HEK293 (cell line): ENCODE data around the gene HPCAL1.

ENCODE experiments used
- ZNF24 ChIP-seq: fragments of 450-650 bp; formaldehyde crosslinking; IDR thresholded peaks from 2 replicates; pipeline ENCODE4 v1.5.1; 2016; ENCODE audit warnings: missing biosample characterization, missing genetic modification characterization
- ZNF274 ChIP-seq, 2 experiments: fragments of 200-500 bp in 1 of 2; fragments of 450-650 bp in 1 of 2; sonication (Bioruptor generic) in 1 of 2; formaldehyde crosslinking in 1 of 2; IDR thresholded peaks; 2 replicates each; pipeline versions ENCODE4 v1.5.1 to v1.6.1; 2014 to 2016; ENCODE audit warnings: borderline replicate concordance in 1 of 2, inconsistent platforms in 1 of 2, low read length in 1 of 2, missing biosample characterization in 1 of 2, missing genetic modification characterization in 1 of 2
- ZNF416 ChIP-seq: fragments of 450-650 bp; formaldehyde crosslinking; IDR thresholded peaks from 2 replicates; pipeline ENCODE4 v1.5.1; 2016; ENCODE audit warnings: missing biosample characterization, missing genetic modification characterization
- TF ChIP-seq, protein P1 (sequence below): fragments of 450-650 bp; formaldehyde crosslinking; IDR thresholded peaks from 2 replicates; pipeline ENCODE4 v1.5.1; 2016; ENCODE audit warnings: missing biosample characterization, missing genetic modification characterization
- TF ChIP-seq, protein P2 (sequence below): IDR thresholded peaks from 2 replicates; pipeline ENCODE4 v1.6.1; 2011; ENCODE audit warnings: mild to moderate bottlenecking, low read depth, low read length, borderline replicate concordance

- TF ChIP-seq ZNF274 (IDR thresholded peaks at IDR 0.05; ENCODE audit: low read length) (no peak), ZNF274 (tag by site-specific recombination; IDR thresholded peaks at IDR 0.05; ENCODE audit: borderline replicate concordance) (no peak), ZNF416 (tag by site-specific recombination) (no peak), ZNF24 (tag by site-specific recombination) (no peak)
- TF ChIP-seq, protein P1, sequence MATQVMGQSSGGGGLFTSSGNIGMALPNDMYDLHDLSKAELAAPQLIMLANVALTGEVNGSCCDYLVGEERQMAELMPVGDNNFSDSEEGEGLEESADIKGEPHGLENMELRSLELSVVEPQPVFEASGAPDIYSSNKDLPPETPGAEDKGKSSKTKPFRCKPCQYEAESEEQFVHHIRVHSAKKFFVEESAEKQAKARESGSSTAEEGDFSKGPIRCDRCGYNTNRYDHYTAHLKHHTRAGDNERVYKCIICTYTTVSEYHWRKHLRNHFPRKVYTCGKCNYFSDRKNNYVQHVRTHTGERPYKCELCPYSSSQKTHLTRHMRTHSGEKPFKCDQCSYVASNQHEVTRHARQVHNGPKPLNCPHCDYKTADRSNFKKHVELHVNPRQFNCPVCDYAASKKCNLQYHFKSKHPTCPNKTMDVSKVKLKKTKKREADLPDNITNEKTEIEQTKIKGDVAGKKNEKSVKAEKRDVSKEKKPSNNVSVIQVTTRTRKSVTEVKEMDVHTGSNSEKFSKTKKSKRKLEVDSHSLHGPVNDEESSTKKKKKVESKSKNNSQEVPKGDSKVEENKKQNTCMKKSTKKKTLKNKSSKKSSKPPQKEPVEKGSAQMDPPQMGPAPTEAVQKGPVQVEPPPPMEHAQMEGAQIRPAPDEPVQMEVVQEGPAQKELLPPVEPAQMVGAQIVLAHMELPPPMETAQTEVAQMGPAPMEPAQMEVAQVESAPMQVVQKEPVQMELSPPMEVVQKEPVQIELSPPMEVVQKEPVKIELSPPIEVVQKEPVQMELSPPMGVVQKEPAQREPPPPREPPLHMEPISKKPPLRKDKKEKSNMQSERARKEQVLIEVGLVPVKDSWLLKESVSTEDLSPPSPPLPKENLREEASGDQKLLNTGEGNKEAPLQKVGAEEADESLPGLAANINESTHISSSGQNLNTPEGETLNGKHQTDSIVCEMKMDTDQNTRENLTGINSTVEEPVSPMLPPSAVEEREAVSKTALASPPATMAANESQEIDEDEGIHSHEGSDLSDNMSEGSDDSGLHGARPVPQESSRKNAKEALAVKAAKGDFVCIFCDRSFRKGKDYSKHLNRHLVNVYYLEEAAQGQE (tag by site-specific recombination), result no peak
- TF ChIP-seq, protein P2, sequence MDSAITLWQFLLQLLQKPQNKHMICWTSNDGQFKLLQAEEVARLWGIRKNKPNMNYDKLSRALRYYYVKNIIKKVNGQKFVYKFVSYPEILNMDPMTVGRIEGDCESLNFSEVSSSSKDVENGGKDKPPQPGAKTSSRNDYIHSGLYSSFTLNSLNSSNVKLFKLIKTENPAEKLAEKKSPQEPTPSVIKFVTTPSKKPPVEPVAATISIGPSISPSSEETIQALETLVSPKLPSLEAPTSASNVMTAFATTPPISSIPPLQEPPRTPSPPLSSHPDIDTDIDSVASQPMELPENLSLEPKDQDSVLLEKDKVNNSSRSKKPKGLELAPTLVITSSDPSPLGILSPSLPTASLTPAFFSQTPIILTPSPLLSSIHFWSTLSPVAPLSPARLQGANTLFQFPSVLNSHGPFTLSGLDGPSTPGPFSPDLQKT, result no peak
These were observed 49.7 kb downstream of the HPCAL1 start for GRCh38 chr2:10352361-10352760.
